Gastroesophageal sphincter (tissue), 4 donors: ENCODE data around the gene EPHA3. TPM values are rescaled to one million over a fixed set of nuclear protein-coding genes. Genes with fewer than 3 reads are reported as not detected.

ENCODE experiments used
- ATAC-seq: fragments of 150-250 bp; one replicate; pipeline ENCODE4 v1.9.1; 2016; ENCODE audit warnings: mild to moderate bottlenecking, moderate library complexity
- H3K27ac ChIP-seq, 4 donors: fragments of 200-600 bp; sonication (generic) in 3 of 4; 1 replicate in 3 of 4; 2 replicates in 1 of 4; pipeline ENCODE4 v1.5.1; 2016 to 2019
- H3K27me3 ChIP-seq: fragments of 200-600 bp; sonication (generic); one replicate; pipeline ENCODE4 v1.5.1; 2019
- H3K36me3 ChIP-seq, 2 donors: fragments of 200-600 bp; sonication (generic); one replicate each; pipeline ENCODE4 v1.5.1; 2019; ENCODE audit warnings: control low read depth in 1 of 2
- H3K4me1 ChIP-seq, 3 donors: fragments of 200-600 bp; sonication (generic); 1 replicate in 2 of 3; 2 replicates in 1 of 3; pipeline ENCODE4 v1.5.1; 2016 to 2019; ENCODE audit warnings: control low read depth in 2 of 3
- H3K4me3 ChIP-seq, 2 donors: fragments of 200-600 bp; sonication (generic); one replicate each; pipeline ENCODE4 v1.5.1; 2019; ENCODE audit warnings: mild to moderate bottlenecking in 1 of 2, moderate library complexity in 1 of 2
- H3K9me3 ChIP-seq, 3 donors: fragments of 200-600 bp; sonication (generic); one replicate each; pipeline ENCODE4 v1.5.1; 2017 to 2019; ENCODE audit warnings: control low read depth in 2 of 3
- EP300 ChIP-seq: sonication (generic); formaldehyde crosslinking; IDR thresholded peaks from one replicate; pipeline ENCODE4 v1.6.1; 2017; ENCODE audit warnings: antibody characterized with exemption, mild to moderate bottlenecking
- POLR2A ChIP-seq, 2 donors: fragments of 450-650 bp; IDR thresholded peaks; one replicate each; pipeline ENCODE4 v1.6.1; 2017; ENCODE audit warnings: antibody characterized with exemption in 2 of 2, mild to moderate bottlenecking in 2 of 2, moderate library complexity in 1 of 2
- POLR2AphosphoS5 ChIP-seq: sonication (generic); formaldehyde crosslinking; IDR thresholded peaks from one replicate; pipeline ENCODE4 v1.6.1; 2017; ENCODE audit warnings: antibody characterized with exemption
- WGBS, 2 donors: methylation state at CpG; one replicate each; pipeline ENCODE4 v1.1.5; 2018; ENCODE audit warnings: low coverage in 1 of 2; 5-methylcytosine and 5-hydroxymethylcytosine counted together
- total RNA-seq, 4 donors: library from RNA; depleted of rRNA; stranded (reverse); fragments of >200 nt; gene quantifications; one replicate each; pipeline ENCODE4 v1.1.0, GENCODE V29; 2016
- TF ChIP-seq, protein P1 (sequence below), 4 experiments: fragments of 200-600 bp in 2 of 4; fragments of 450-650 bp in 2 of 4; sonication (generic) in 1 of 4; IDR thresholded peaks; one replicate each; pipeline ENCODE4 v1.5.1; 2017 to 2019; ENCODE audit warnings: antibody characterized with exemption in 4 of 4, mild to moderate bottlenecking in 2 of 4, moderate library complexity in 2 of 4

Gene EPHA3
- total RNA-seq, 4 donors from 2014 or later, result 9.3 to 20.4 (median 15.9) TPM

DNA sequence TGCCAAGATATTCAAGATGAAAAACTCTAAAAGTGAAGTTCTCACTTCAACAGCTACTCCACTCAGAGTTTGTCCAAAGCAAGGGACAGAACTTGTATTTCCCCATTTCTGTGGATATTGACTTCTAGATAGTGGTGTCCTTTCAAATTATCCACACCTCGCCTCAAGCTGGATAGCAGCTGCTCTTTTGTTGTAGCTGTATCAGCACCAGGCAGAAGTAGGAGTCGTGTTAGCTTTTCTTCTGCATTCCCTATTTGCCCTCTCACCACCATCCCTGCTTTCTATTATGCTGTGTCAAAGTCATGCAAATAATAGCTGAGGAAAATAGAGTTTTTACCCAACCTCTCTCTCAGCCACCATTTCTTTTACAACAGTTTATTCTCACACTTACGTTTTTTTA, 303.8 kb downstream of the EPHA3 start:
- Histone ChIP-seq H3K36me3 (no peaks in the 10 kb centered on the region), H3K9me3 (no peaks in the 10 kb centered on the region), H3K27me3 (no peaks in the 10 kb centered on the region), H3K4me3 (no peak overlapping the region), H3K4me1 (no peaks in the 10 kb centered on the region), H3K27ac (no peak overlapping the region)
- 70 to 79% methylated on average over 2 to 3 of the region's 3 CpGs for WGBS, 2 donors
- ATAC-seq, result no peak
- TF ChIP-seq POLR2A (IDR thresholded peaks at IDR 0.05) (no peak), EP300 (no peak), POLR2AphosphoS5 (no peak)
- TF ChIP-seq, protein P1, sequence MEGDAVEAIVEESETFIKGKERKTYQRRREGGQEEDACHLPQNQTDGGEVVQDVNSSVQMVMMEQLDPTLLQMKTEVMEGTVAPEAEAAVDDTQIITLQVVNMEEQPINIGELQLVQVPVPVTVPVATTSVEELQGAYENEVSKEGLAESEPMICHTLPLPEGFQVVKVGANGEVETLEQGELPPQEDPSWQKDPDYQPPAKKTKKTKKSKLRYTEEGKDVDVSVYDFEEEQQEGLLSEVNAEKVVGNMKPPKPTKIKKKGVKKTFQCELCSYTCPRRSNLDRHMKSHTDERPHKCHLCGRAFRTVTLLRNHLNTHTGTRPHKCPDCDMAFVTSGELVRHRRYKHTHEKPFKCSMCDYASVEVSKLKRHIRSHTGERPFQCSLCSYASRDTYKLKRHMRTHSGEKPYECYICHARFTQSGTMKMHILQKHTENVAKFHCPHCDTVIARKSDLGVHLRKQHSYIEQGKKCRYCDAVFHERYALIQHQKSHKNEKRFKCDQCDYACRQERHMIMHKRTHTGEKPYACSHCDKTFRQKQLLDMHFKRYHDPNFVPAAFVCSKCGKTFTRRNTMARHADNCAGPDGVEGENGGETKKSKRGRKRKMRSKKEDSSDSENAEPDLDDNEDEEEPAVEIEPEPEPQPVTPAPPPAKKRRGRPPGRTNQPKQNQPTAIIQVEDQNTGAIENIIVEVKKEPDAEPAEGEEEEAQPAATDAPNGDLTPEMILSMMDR (IDR thresholded peaks at IDR 0.05), result no peak

GRCh38 chr3:89414270-89414669, 306.8 kb downstream of the EPHA3 start:
- Histone ChIP-seq H3K4me3 (no peak overlapping the region), H3K27ac (no peak overlapping the region), H3K9me3 (no peaks in the 10 kb centered on the region), H3K36me3 (no peaks in the 10 kb centered on the region), H3K4me1 (no peaks in the 10 kb centered on the region), H3K27me3 (no peaks in the 10 kb centered on the region)
- ATAC-seq, result no peak
- 61 to 76% methylated on average over 4 of the region's 4 CpGs for WGBS, 2 donors
- TF ChIP-seq, protein P1 (IDR thresholded peaks at IDR 0.05), result no peak
- TF ChIP-seq POLR2AphosphoS5, result no peak

DNA sequence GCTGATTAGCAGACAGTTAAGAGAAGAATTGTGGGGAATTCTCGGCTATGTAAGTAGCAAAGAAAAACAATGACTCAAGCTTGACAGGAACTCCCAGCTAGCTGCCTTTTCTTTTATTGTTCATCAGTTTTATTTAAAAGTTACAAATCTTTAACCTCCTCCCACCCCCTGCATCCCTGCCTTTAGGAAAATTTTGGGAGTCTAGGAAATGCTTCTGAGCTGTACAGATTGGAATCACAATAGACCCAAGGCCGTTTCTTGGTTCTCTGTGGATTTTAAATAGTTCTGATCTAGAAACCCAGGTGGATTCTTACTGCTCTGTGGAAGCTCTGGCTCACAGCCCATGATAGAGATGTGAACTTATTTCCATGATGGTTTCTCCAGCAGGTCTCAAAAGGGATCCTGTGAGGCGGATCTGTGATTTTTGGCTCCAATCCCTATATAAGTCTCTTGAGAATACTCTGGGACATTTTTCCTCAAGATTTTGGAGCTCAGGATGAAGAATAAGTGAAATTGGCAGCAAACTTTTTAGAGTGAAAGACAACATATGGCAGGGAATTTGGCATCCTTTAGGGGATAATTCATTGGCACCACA, 312.3 kb downstream of the EPHA3 start:
- Histone ChIP-seq H3K4me1 (no peaks in the 10 kb centered on the region), H3K27me3 (no peaks in the 10 kb centered on the region)
- ATAC-seq, result no peak

DNA sequence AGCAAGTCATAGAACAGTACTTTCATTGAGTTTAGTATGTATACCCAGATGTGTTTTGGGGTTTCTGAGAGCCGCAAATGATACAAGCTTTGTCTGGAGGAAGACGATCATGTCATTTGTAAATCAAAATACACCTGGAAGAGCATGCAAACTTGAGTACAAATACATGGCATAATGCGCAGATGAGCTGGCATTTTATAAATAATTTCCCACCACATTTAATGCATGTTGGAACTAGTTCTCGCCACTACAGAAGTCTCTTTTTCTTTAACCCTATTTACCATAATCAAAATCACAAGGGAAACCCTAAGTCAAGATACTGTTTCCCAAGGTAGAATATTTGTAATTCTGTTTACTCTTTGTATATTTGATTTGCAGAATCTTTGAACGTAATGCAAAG, 318.6 kb downstream of the EPHA3 start:
- no peaks in the 10 kb centered on the region for H3K4me1 ChIP-seq
- 86 to 87% methylated on average over 5 of the region's 5 CpGs for WGBS, 2 donors
- H3K27me3 ChIP-seq, result no peaks in the 10 kb centered on the region
- TF ChIP-seq, protein P1 (IDR thresholded peaks at IDR 0.05), result no peak
- TF ChIP-seq POLR2AphosphoS5 (no peak), EP300 (no peak), POLR2A (IDR thresholded peaks at IDR 0.05) (no peak)
- no peak overlapping the region for H3K27ac ChIP-seq
- no peaks in the 10 kb centered on the region for H3K9me3 ChIP-seq
- H3K36me3 ChIP-seq, result no peaks in the 10 kb centered on the region
- no peak overlapping the region for H3K4me3 ChIP-seq
- no peak for ATAC-seq

More for the DNA sequence above, 312.3 kb downstream of the EPHA3 start:
- TF ChIP-seq, protein P1 (IDR thresholded peaks at IDR 0.05), result no peak
- TF ChIP-seq POLR2A (IDR thresholded peaks at IDR 0.05) (no peak), POLR2AphosphoS5 (no peak), EP300 (no peak)
- Histone ChIP-seq H3K4me3 (no peak overlapping the region), H3K27ac (no peak overlapping the region), H3K9me3 (no peaks in the 10 kb centered on the region), H3K36me3 (no peaks in the 10 kb centered on the region)
- 42 to 58% methylated on average over 2 to 3 of the region's 3 CpGs for WGBS, 2 donors

GRCh38 chr3:89434621-89435380, 327.4 kb downstream of the EPHA3 start:
- 72 to 77% methylated on average over 7 of the region's 7 CpGs for WGBS, 2 donors
- Histone ChIP-seq H3K27ac (no peak overlapping the region), H3K27me3 (no peaks in the 10 kb centered on the region), H3K4me3 (no peak overlapping the region), H3K36me3 (no peaks in the 10 kb centered on the region), H3K4me1 (no peaks in the 10 kb centered on the region), H3K9me3 (no peaks in the 10 kb centered on the region)
- ATAC-seq, result no peak
- TF ChIP-seq, protein P1 (IDR thresholded peaks at IDR 0.05), result no peak
- TF ChIP-seq EP300, result no peak
- TF ChIP-seq POLR2A (IDR thresholded peaks at IDR 0.05), result no peak
- no peak for TF ChIP-seq POLR2AphosphoS5
